K562 (cell line): Measurements from ENCODE around the gene C10orf143. TPM values are rescaled to one million over a fixed set of nuclear protein-coding genes. Genes with fewer than 3 reads are reported as not detected.

ENCODE experiments used
- BRD9 ChIP-seq: fragments of 450-650 bp; IDR thresholded peaks from 2 replicates; pipeline ENCODE4 v1.6.1; 2018; ENCODE audit warnings: low read depth; ENCODE audit not compliant: partially characterized antibody
- C11orf30 ChIP-seq: fragments of 450-650 bp; IDR thresholded peaks from 2 replicates; pipeline ENCODE4 v1.6.1; 2016; ENCODE audit warnings: low read depth, mild to moderate bottlenecking
- CHD1 ChIP-seq: fragments of 200-600 bp; sonication (generic); IDR thresholded peaks from one replicate; pipeline ENCODE4 v1.6.1; 2012; ENCODE audit warnings: mild to moderate bottlenecking, moderate library complexity, low read length, inconsistent platforms
- DMBX1 ChIP-seq: fragments of 250-450 bp; sonication (Bioruptor Pico); IDR thresholded peaks from 2 replicates; pipeline ENCODE4 v1.8.0; 2022; ENCODE audit warnings: inconsistent platforms, mild to moderate bottlenecking, moderate library complexity, borderline replicate concordance
- ESRRB ChIP-seq: fragments of 250-450 bp; sonication (Bioruptor Pico); IDR thresholded peaks from 2 replicates; pipeline ENCODE4 v1.5.0; 2020; ENCODE audit warnings: mild to moderate bottlenecking, moderate library complexity, borderline replicate concordance
- ETS2 ChIP-seq: IDR thresholded peaks from 2 replicates; pipeline ENCODE4 v1.6.1; 2016; ENCODE audit warnings: borderline replicate concordance, missing genetic modification characterization, mild to moderate bottlenecking, moderate library complexity, missing compliant biosample characterization; ENCODE audit not compliant: poor library complexity, severe bottlenecking
- HNRNPL ChIP-seq: fragments of 200-400 bp; formaldehyde crosslinking; IDR thresholded peaks from 2 replicates; pipeline ENCODE4 v1.6.1; 2017; ENCODE audit warnings: low read depth, mild to moderate bottlenecking, low read length
- PHF8 ChIP-seq: fragments of 200-600 bp; sonication (generic); IDR thresholded peaks from 2 replicates; pipeline ENCODE4 v1.6.1; 2012; ENCODE audit warnings: mixed run types, mild to moderate bottlenecking, inconsistent platforms, low read length, moderate library complexity, borderline replicate concordance
- SAP30 ChIP-seq: fragments of 200-600 bp; sonication (generic); IDR thresholded peaks from 2 replicates; pipeline ENCODE4 v1.6.1; 2012; ENCODE audit warnings: borderline replicate concordance, low read depth, mild to moderate bottlenecking, moderate library complexity, low read length, control low read depth, inconsistent platforms; ENCODE audit not compliant: insufficient read depth, poor library complexity, severe bottlenecking
- SETDB1 ChIP-seq: IDR thresholded peaks from one replicate; pipeline ENCODE4 v1.6.1; 2012; ENCODE audit warnings: low read length, control low read depth, inconsistent platforms
- ZNF232 ChIP-seq: sonication (generic); formaldehyde crosslinking; IDR thresholded peaks from 2 replicates; pipeline ENCODE4 v1.8.0; 2022; ENCODE audit warnings: mild to moderate bottlenecking, missing genetic modification reagents
- ZNF668 ChIP-seq: fragments of 250-450 bp; sonication (Bioruptor Pico); IDR thresholded peaks from 2 replicates; pipeline ENCODE4 v1.8.0; 2022; ENCODE audit warnings: mild to moderate bottlenecking, inconsistent platforms
- polyA plus RNA-seq, 8 experiments: library from polyadenylated mRNA; depleted of rRNA in 4 of 8; stranded (reverse) in 5 of 8; unstranded in 3 of 8; fragments of >200 nt; fragmentation: Nextera tagmentation in 2 of 8; fragmentation: Illumina TruSeq in 1 of 8; extraction: Ambion mirVana in 2 of 8; extraction: Trizol in 1 of 8; gene quantifications; 2 replicates each; pipeline versions ENCODE4 v1.2.1 to v1.2.3, GENCODE V29; 2011 to 2014; ENCODE audit warnings: inconsistent platforms in 1 of 8, missing spikeins in 1 of 8
- total RNA-seq, 7 experiments: library from RNA; depleted of rRNA in 6 of 7; stranded (reverse); fragments of >200 nt in 6 of 7; fragmentation: Illumina TruSeq in 2 of 7; extraction: Trizol in 2 of 7; gene quantifications; 2 replicates each; pipeline versions ENCODE4 v1.2.1 to v1.2.3, GENCODE V29; 2011 to 2021; ENCODE audit warnings: low replicate concordance in 1 of 7
- TF ChIP-seq, protein P1 (sequence below): fragments of 250-450 bp; sonication (Bioruptor Pico); IDR thresholded peaks from 2 replicates; pipeline ENCODE4 v1.6.1; 2021; ENCODE audit warnings: mild to moderate bottlenecking
- TF ChIP-seq, protein P2 (sequence below): fragments of 450-650 bp; IDR thresholded peaks from 2 replicates; pipeline ENCODE4 v1.6.1; 2016; ENCODE audit warnings: low read depth, mild to moderate bottlenecking, moderate library complexity
- TF ChIP-seq, protein P3 (sequence below): fragments of 450-650 bp; IDR thresholded peaks from 2 replicates; pipeline ENCODE4 v1.6.1; 2016; ENCODE audit warnings: low read depth
- TF ChIP-seq, protein P4 (sequence below): fragments of 200-800 bp; sonication (Bioruptor generic); IDR thresholded peaks from 2 replicates; pipeline ENCODE4 v1.6.1; 2017; ENCODE audit warnings: missing genetic modification characterization, missing compliant biosample characterization

C10orf143 gene
- total and polyA plus RNA-seq, 9 of the 15 experiments (the other 6 are each of a cell fraction or from before 2014, with no cell fraction given): 0.07 to 0.42 (median 0.25) TPM; not detected in 2

DNA sequence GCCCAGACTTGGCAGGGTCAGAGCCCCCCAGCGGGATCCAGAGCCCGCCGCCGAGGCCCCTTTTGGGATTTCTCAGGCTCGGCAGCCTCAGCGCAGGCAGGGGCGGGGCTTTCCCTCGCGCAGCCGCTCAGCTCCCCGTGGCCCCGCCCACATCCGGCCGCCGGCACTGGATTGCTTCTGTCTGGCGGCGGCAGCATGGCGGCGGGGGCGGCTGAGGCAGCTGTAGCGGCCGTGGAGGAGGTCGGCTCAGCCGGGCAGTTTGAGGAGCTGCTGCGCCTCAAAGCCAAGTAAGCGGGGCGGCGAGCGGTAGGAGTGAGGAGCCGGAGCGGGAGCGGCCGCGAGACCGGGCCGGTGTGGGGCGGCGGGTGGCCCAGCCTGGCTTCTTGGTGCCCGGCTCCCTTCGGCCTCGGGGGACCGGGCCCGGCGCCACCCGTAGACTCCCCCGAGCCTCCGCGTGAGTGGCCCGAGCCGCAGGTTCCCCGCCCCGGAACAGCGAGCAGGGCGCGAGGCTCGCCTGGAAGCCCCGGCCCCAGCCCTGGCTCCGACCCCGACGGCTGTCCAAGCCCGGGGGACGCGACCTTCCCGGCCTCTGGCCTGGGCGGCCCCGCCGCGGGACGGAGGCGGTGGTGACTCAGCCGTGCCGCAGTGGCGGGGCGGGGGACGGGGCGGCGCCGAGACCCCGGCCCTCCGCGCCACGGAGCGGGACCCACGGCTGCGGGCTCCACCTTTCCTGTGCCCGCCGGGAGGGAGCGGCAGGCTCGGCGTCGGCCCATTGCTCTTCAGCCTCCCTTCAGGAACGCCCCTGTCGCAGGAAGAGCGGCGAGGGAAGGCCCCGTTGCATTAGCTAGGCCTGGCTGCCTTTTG is 25.8 kb upstream of the C10orf143 start, which contains the start of gene GLRX3 (continued):
- TF ChIP-seq, protein P1, sequence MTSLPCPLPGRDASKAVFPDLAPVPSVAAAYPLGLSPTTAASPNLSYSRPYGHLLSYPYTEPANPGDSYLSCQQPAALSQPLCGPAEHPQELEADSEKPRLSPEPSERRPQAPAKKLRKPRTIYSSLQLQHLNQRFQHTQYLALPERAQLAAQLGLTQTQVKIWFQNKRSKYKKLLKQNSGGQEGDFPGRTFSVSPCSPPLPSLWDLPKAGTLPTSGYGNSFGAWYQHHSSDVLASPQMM (CRISPR knock-in tag): no peak
- TF ChIP-seq SETDB1 (no peak), ETS2 (tag) (no peak), DMBX1 (no peak), CHD1 (peak; percentile 52), HNRNPL (no peak), PHF8 (peak; percentile 87; the same call in 1 of the 2 replicates), ESRRB (CRISPR knock-in tag) (no peak), BRD9 (no peak), C11orf30 (peak; percentile 70), ZNF668 (CRISPR knock-in tag) (no peak), SAP30 (peak; percentile 67), ZNF232 (CRISPR knock-in tag) (no peak)
- TF ChIP-seq, protein P2, sequence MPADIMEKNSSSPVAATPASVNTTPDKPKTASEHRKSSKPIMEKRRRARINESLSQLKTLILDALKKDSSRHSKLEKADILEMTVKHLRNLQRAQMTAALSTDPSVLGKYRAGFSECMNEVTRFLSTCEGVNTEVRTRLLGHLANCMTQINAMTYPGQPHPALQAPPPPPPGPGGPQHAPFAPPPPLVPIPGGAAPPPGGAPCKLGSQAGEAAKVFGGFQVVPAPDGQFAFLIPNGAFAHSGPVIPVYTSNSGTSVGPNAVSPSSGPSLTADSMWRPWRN: no peak
- TF ChIP-seq, protein P3, sequence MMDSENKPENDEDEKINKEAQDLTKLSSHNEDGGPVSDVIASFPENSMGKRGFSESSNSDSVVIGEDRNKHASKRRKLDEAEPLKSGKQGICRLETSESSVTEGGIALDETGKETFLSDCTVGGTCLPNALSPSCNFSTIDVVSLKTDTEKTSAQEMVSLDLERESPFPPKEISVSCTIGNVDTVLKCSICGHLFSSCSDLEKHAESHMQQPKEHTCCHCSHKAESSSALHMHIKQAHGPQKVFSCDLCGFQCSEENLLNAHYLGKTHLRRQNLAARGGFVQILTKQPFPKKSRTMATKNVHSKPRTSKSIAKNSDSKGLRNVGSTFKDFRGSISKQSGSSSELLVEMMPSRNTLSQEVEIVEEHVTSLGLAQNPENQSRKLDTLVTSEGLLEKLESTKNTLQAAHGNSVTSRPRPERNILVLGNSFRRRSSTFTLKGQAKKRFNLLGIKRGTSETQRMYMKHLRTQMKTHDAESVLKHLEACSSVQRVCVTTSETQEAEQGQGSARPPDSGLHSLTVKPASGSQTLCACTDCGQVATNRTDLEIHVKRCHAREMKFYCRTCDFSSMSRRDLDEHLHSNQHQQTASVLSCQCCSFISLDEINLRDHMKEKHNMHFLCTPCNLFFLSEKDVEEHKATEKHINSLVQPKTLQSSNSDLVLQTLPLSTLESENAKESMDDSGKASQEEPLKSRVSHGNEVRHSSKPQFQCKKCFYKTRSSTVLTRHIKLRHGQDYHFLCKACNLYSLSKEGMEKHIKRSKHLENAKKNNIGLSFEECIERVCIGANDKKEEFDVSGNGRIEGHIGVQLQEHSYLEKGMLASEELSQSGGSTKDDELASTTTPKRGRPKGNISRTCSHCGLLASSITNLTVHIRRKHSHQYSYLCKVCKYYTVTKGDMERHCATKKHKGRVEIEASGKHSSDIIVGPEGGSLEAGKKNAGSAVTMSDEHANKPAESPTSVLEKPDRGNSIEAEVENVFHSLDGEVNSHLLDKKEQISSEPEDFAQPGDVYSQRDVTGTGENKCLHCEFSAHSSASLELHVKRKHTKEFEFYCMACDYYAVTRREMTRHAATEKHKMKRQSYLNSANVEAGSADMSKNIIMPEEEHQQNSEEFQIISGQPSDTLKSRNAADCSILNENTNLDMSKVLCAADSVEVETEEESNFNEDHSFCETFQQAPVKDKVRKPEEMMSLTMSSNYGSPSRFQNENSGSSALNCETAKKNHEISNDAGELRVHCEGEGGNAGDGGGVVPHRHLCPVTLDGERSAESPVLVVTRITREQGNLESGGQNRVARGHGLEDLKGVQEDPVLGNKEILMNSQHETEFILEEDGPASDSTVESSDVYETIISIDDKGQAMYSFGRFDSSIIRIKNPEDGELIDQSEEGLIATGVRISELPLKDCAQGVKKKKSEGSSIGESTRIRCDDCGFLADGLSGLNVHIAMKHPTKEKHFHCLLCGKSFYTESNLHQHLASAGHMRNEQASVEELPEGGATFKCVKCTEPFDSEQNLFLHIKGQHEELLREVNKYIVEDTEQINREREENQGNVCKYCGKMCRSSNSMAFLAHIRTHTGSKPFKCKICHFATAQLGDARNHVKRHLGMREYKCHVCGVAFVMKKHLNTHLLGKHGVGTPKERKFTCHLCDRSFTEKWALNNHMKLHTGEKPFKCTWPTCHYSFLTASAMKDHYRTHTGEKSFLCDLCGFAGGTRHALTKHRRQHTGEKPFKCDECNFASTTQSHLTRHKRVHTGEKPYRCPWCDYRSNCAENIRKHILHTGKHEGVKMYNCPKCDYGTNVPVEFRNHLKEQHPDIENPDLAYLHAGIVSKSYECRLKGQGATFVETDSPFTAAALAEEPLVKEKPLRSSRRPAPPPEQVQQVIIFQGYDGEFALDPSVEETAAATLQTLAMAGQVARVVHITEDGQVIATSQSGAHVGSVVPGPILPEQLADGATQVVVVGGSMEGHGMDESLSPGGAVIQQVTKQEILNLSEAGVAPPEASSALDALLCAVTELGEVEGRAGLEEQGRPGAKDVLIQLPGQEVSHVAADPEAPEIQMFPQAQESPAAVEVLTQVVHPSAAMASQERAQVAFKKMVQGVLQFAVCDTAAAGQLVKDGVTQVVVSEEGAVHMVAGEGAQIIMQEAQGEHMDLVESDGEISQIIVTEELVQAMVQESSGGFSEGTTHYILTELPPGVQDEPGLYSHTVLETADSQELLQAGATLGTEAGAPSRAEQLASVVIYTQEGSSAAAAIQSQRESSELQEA: no peak
- TF ChIP-seq, protein P4, sequence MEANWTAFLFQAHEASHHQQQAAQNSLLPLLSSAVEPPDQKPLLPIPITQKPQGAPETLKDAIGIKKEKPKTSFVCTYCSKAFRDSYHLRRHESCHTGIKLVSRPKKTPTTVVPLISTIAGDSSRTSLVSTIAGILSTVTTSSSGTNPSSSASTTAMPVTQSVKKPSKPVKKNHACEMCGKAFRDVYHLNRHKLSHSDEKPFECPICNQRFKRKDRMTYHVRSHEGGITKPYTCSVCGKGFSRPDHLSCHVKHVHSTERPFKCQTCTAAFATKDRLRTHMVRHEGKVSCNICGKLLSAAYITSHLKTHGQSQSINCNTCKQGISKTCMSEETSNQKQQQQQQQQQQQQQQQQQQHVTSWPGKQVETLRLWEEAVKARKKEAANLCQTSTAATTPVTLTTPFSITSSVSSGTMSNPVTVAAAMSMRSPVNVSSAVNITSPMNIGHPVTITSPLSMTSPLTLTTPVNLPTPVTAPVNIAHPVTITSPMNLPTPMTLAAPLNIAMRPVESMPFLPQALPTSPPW: peak; percentile 28; the same call in 1 of the 2 replicates
